HG03354 (cell line): ENCODE results near the gene UBE2J1.

Experiments used
- ATAC-seq: cut with Tn5 transposase; IDR thresholded peaks from one replicate; pipeline ENCODE4 v1.9.1; 2021; ENCODE audit warnings: mild to moderate bottlenecking; ENCODE audit not compliant: unreplicated experiment, poor library complexity, severe bottlenecking

The UBE2J1 gene

DNA sequence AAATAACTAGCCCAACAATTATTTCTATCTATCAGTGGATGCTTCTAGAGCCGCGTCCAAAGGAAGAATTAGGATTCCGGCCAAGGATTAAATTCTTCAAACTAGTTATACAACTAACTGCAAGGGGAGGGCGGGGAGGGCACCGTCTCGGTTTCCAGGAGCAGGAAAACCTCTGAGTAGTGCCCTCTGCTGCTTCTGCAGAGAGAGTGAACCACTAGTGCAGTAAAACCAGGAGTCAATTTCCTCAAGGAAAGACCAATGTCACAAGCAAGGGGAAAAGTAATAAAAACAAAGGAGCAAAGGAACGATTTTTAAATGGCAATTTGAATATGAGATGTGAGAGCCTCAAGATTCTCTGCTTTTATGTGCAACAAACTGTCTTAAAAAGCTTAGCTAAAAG is 16.5 kb upstream of the UBE2J1 start:
- ATAC-seq, result no peak

DNA sequence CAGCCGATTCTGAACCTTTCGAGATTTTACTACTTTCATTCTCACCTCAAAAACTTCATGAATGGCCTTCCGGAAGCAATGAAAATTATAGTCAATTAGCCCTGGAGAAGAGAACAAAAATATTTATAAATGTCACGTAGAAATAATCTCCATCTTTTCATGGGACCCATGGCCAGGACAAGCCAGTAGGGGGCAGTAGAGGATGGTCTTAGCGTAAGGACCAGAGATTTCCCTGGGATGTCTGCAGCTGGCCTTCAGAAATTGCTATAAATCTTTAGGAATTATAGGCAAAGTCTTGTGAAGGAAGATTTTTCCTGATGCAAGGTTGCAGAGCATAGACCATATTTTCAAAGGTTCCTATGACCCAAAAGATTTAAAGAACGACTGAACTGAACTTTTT is 15.6 kb upstream of the UBE2J1 start:
- ATAC-seq, result no peak

DNA sequence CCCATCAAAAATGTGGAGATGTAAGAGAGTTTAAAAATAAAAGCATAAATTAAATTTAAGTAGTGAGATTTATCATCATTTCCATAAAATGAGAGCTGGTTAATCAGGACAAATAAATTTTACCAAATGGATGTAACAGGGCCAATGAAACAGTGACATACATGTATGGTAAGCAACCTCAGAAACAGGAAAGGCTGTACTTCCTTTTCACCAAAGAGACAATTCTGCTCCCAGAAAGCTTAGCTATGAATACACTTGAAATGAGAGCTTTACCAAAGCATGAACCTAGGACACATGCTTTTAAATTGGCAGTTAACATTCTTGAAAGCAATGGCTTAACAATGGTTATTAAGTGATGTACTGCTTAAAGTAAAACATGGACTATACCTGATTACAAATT is 12.1 kb upstream of the UBE2J1 start:
- no peak for ATAC-seq

DNA sequence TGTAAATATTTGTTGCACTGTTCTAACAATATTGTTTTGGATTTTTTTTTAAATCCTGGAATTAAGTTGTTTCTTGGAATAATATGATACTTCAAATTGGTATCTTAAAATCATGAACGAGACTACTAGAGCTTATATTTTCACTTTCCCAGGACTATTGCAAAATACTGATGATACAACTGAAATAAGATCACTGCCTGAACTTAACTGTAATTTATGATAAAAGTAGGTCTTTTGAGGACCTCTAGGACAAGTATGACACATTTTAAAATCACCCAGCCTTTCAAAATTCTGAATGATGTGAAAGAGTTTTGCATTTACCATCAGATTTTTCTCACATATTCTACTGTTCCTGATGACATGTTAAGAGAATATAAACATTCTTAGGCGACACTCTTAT is 8.6 kb upstream of the UBE2J1 start:
- ATAC-seq, result no peak

DNA sequence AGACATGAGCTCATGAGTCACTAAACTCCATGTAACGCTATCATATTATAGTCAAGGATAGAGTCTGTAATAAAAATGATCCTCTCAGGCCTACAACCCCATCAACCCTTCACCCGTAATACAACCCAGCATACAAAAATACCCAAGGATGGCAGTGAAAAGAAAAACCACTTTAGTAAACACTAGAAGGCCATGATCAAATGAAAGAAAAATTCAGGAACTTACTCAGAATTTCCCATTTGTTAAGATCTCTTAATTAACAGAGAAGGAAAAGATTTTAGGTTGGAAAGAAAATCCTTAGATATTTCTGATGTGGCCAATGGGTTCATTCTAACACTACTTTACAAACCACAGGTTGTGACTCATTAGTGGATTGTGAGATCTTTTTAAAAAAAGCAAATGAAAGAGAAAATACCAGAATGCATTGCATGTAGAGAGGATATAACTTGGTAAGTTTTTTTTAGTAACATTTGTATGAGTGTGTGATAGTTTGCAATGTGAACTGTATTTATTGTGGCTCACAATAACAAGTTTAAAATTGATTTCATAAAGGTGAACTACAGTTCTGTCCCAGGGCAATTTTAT is 8.0 kb upstream of the UBE2J1 start:
- peak; percentile 49 for ATAC-seq

DNA sequence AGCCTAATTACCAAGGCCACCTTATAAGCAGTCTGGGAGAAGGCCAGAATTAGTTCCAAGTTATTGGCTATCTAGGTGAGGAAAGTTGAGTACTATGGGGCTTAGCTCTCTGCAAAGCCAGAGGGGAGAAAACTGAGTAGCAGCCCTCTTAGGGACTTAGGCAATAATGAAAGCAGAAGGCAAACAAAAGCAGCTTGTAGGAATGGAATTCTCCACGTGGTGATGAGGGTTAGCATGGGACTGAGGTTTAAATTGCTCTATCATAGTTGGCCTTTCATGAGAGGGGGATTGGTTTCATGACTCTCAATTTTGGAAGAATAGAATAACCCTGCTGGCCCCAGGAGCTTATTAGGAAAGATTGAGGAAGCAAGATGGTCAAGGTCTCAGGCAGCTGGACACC is 7.0 kb upstream of the UBE2J1 start:
- ATAC-seq, result no peak

DNA sequence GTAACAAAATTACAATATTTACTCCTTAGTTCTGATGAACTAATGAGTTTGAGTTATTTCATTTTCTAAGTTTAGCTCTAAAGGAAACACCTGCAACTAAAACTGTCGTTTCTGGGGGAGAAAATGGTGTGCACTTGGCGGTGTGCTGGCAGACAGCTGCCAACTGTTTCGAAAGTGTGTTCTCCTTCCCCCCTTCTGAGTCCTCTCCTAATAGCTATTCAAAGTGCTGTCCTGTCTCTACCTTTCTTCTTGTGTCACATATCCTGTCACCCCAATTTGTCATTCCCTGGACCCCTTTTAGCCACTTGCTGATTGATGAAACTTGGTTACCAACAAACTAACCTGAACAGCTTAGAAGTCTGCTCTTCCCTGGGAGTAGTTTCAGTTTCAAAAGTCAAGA is 4.9 kb upstream of the UBE2J1 start:
- peak; percentile 55 for ATAC-seq

DNA sequence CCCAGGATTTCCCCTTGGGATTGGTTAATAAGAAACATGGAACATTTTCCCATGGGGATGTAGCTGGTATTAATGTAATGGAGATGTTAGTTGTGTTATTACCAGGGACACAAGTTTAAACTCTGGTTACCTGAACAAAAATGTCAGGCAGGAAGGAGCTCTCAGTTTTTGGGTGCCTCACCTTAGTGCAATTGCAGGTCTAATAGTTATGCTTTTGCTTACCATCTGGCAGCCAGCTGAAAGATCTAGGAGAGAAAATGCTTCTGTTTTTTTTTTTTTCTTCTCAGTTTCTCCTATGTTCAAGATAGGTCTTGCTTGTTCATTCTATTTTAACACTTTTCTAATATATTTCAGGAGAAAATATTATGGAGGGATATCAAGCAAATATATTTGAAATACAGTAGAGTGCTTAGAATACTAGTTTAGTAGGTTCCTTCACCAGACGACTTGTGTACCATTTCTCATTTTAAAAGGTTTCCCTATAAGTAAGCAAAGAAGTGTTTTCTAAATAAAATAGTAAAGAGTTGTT is 4.2 kb upstream of the UBE2J1 start:
- no peak for ATAC-seq

DNA sequence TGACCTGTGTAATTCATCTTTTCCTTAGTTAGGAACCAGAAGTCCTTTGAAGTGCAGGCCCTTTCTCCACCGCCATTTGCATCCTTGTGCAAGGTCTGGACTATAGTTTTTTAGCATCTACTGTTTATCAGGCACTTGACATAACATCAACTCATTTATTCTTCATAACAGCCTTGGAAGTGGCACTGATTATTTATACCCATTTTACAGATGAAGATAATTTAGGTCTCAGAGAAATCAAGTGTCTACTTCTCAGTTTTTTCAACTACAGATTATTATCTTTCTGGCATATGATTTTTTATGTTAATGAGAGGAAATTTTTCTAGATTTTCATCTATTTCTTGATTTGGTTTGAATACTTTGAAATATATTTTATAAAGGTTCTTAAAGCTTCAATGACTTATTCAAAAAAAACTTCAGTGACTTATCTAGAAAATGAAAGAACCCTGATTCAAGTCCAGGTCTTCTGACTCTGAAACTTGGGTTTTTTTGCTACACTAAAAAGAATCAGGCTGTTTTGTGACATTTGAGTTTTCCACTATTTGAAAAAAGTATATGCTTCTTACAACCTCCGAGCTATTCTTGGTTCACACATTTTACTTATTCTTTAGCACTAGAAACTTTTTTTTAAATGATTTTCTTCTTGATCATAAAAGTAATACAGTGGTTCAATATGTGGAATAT is 3.1 kb upstream of the UBE2J1 start:
- no peak for ATAC-seq

DNA sequence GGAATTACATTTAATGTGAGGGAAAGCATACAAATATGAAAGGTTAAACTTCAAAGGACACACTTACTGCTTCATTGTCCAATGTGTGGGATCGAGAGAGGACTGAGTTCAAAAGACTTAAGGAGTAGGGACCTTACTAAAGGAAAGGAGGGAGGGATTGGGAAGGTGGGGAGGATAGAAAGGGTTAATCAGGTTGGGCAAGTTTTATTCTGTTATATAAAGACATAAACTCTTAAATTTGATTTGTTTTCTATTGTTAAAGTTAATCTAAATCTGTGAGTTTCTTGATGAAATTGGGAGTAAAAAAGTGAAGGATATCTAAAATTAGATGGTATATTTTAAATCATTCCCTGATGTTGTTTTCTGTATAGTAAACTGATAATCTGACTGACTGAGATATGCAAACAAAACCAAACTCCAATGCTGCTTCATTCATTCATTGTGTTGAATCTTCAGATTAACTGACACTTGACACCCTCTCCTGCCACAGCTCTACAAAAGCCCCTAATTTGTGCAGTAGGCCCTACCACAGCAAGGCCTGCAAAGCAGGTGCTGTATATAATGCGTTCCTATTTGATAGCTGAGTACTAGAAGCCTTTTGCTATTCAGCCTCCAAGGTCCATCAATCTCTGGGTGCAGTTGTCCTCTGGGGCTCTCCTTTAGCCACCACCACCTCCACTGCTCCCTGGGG is 1.3 kb upstream of the UBE2J1 start:
- ATAC-seq, result no peak

DNA sequence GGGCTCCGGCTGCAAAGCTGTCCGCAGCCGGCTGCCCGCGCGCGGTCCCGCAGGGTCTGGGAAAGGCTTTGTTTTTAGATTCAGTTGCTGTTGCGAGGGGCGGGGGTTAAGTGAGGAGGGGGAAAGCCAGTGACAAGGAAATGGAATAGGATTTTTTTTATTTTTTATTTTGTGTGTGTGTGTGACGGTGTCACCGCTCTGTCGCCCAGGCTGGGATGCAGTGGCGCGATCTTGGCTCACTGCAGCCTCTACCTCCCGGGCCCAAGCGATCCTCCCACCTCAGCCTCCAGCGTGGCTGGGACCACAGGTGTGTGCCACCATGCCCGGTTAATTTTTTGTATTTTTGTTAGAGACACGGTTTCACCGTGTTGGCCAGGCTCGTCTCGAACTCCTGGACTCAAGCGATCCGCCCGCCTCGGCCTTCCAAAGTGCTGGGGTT is 615 bp upstream of the UBE2J1 start:
- ATAC-seq, result no peak

DNA sequence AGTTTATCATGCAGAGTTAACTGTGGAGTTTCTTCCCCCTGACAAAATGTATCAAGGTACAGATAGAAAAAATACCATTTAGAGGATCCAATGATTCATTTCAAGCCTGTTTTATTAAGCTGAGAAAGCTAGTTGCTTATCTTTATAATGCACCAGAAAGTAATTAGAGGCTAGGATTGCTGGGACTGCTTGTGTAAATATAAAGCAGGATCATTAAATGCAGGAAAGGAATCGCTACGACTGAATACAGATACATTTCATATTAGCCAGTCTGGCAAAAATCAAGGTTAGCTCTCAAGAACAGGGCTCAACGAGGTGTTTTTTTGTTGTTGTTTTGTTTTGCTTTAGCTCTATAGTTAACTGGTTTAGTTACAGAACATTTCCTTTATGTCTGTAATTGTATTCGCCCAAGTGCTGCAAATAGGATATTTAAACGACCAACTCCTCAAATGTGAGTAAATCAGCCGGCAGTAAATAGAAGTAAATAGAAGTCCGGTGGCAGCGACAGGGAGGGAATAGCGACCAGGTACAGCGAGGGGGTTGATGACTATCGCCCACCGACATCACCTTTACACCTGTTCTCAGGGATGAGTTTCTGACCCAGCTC is 748 bp downstream of the UBE2J1 start:
- ATAC-seq, result no peak

DNA sequence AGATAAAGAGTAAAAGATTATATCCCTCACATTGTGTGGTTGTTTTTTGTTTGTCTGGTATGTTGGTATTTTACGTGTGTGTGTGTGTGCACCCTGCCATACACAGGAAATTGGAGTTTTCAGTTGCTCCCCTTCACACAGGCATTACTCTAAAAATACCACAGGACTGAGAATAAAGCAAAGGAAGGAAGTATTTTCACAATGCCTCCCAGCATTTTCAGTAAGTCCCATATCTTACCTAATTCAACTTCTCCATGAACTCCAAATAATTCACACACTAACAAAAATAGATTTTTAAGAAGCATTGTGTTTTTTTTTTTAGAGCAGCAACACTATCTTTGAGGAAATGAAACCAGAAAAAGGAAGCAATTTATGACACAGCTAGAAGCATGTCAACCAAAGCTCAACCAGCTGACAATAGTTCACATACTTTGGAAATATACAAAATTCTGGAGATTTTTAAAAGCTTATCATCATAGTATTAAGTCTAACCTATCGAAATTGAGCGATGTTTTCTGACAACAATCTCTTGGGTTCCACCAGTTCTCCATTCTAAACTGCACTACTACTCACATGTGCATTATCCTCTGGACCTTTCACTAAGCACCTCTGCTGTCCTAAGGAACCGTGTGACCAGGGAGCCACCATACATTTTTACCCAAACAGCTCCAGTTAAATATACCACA is 2.1 kb downstream of the UBE2J1 start:
- ATAC-seq, result peak; percentile 47

DNA sequence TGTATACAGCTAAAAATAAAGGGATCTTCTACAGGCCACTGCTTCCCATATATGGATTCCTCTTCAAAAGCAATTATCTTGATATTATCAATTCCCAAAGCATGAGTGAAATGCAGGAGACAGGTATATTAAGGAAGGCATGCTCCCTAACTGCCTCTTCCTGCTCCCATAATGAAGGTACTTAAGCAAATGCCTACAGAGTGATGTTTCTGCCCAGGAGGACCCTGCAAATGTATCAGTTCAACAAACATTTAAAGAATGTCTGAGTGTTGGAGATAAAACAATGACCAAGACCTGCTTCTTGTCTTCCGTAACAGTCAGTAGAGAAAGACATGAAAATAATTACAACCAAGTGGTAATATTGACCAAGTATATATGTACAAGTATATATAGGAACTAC is 4.2 kb downstream of the UBE2J1 start:
- no peak for ATAC-seq

DNA sequence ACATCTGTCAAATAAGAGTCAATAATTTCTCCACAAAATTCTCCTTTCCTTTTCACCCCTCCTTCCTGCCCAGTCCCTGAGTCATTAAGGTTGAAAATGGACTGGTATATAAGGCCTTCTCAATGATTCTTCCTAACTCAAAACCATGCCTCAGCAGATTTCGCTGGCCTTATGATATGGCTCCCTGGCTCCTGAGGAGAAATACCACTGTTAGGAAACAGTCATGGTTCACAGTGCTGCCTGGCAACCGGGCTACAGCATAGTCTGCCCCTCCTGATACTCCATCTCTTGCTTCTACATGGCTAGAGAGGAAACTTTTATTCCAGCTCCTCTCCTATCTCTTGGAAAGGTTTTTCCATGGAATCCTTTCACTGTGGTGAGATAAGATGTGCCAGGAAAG is 4.7 kb downstream of the UBE2J1 start:
- ATAC-seq, result no peak

DNA sequence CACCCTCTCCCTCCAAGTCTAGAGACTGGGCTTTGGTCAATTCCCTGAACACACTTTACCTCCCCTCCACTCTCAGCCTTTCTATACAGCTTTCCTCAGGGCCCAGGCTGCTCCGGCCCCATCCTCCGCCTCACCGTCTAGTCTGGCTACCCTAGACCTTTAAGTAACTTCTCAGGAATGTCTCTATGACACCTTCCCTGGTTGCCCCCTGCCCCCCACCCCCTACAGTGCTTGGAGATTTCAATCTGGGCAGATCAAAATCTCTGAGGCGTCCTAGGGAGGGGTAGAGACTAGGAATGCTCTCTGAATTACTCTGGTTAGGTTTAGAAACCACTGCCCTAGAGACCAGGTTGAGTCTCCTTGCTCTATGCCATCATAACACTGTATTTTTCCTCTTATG is 6.1 kb downstream of the UBE2J1 start:
- no peak for ATAC-seq

DNA sequence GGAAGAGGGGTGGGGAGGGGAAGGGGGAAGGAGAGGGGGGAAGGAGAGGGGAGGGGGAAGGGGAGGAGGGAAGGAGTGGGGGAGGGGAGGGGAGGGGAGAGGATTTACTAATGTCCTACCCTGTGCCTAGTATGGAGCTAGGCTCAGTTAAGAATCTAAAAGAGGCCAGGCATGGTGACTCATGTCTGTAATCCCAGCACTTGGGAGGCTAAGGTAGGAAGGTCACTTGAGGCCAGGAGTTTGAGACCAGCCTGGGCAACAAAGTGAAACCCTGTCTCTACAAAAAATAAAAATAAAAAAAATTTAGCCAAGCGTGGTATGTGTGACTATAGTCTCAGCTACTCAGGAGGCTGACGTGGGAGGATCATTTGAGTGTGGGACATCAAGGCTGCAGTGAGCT is 13.0 kb downstream of the UBE2J1 start:
- ATAC-seq, result no peak

DNA sequence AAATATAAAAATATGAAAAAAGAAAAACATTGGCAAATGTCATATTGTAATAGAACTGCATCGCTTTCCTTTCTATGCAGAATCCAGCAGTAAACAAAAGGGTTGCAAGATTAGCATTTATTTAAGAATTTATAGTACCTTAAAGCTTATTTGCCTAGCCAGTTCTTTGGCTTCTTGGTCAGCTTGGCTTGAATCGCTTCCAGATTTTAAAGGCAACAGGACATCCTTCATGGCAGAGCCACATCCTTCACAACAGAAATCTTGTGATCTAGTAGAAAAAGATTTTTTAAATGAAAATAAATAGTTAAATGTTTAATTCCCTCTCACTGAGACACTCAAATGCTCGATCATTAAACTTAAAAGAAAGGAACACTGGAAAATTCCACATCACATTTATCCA is 17.4 kb downstream of the UBE2J1 start:
- no peak for ATAC-seq

DNA sequence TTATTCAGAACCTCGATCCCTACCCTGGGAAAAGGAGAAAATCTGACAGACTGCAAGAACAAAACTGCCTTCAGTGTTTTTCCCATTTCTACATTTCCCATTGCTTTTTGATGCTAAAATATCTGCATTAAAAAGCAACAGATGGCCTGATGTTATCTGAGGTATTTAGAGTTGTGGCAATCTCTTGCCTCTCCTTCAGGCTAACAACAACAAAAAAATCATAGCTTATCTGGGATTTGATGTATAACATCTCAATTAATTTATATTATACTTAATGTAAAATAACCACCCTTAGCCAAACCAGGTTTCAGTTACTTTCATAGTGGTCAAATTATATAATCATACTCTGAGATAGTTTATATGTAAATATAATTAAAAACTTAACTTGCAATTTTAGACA is 21.6 kb downstream of the UBE2J1 start:
- no peak for ATAC-seq

DNA sequence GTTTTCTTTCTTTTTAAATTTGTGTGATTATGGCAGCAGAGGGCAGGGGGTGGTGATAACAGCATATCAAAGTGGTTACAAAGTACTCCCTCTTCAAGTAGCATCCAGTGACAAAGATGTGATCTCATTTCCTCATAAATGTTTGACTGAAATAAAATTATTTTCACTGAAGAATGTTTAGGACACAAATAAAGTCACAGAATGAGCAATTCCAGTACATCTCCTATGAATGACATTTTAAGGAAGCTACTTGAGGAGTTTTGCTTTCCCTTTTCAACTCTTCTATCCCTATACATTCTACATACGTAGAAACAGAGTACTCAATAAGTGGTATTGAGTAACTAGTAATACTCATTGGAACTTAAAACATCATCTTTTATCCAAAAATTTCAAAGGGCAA is 23.5 kb downstream of the UBE2J1 start:
- ATAC-seq, result no peak
